Islet precursor cell (in vitro differentiated cells): ENCODE measurements around the gene TDRD5.

ENCODE experiments used
- DNase-seq: peaks from one replicate; pipeline ENCODE4 v3.0.0-alpha.2; 2018

Gene TDRD5

GRCh38 chr1:179591592-179592580 is at the start of gene TDRD5:
Gene TDRD5, plus strand, starts transcription at chr1:179591832. Its CDS starts 784 bp downstream, at chr1:179592616.
- DNase-seq = peak; percentile 63

- no peak for DNase-seq
Observed at GRCh38 chr1:179545321-179545720, 46.3 kb upstream of the TDRD5 start.

GRCh38 chr1:179547021-179547535 is 44.6 kb upstream of the TDRD5 start:
- DNase-seq = peak; percentile 65

GRCh38 chr1:179548666-179549367 is 42.8 kb upstream of the TDRD5 start:
- no peak for DNase-seq

GRCh38 chr1:179549368-179549700 is 42.3 kb upstream of the TDRD5 start:
- no peak for DNase-seq

- DNase-seq = peak; percentile 81
Observed at GRCh38 chr1:179550746-179551682, 40.6 kb upstream of the TDRD5 start.

DNA sequence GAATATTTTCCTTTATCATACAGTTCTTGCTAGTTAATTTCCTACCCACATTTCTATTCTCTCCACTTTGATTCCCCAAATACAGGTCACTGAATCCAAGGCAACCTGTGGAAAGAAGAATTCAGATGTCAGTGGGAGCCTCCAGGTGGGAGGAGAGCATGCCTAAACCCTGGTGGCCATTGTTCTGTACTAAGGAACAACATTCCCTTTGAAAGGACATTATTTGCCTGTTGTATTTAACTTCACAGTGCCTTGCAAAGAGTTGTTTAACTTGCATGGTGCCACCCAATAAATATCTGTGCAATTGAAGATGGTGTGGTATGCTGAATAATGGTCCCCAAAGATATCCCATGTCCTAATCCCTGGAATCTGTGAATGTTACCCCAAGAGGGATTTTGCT is 37.2 kb upstream of the TDRD5 start:
- no peak for DNase-seq

DNA sequence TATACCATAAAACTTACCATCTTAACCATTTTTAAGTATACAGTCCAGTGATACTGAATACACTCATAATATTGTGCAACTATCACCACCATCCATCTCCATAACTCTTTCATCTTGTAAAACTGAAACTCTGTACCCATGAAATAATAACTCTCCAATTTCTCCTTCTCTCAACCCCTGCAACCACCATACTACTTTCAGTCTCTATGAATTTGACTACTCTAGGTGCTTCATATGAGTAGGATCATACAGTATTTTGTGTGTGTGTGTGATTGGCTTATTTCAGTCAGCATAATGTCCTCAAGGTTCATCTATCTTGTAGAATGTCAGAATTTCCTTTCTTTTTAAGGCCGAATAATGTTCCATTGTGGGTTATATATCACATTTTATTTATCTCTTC is 33.6 kb upstream of the TDRD5 start:
- no peak for DNase-seq

DNA sequence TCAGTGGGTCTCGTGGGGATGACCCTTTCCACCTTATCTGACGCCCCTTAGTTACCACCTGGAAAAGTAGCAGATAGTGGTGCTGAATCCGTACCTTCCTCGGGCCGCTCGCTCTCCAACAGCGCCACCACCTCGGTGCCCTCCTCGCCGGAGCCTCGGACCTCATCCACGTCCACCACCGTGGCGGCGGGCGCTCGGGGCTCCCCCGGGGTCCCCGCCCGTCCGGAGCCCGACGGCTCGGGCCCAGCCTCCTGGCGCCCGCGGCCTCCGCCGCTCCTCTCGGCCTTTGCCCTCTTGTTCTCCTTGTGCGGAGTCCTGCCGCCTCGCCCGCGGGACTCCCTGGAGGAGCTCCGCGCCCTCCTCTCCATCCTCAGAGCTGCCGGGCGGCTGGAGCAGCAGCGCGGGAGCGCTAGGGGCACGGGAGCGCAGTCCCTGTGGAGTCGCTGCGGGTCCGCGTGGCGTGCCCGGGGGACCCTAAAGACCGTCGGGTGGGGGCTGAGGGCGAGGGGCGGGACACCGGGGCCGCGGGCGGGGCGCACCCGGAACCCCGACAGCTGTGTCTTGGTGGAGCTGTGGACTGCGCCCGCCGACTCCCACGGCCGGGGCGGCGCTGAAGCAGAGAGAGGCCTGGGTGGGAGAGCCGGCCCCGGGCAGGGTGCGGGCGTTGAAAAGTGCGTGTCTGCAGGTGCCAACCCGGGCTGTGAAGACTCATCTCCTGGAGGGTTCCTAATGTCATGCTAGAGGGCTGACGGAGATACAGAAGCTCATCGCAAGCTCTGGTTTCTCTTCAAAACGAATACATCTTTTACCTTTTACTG is 15.9 kb upstream of the TDRD5 start, which contains the start of gene NPHS2:
TSS of gene NPHS2 (minus strand) at position 452 of the 818 bp plus-strand sequence. CDS start at position 368, 84 bp downstream.
- no peak for DNase-seq

DNA sequence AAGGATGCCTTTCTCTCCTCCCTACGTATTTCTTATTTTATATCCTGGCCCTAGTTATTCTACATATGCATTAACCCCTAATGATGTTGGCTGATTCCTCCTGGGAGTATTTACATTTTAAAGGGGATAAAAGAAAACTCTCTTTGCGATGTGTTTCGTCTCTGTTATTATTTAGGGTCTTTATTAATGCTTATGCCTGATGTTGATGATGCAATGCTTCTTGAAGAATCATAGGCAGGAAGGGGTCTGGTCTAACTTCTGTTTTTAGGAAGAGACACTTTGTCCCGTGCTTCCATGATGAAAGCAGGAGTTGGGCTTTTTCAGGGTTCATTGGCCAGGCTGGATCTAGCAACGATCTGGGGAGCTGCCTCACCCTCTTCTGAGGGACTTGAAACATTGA is 15.1 kb upstream of the TDRD5 start:
- no peak for DNase-seq

GRCh38 chr1:179583771-179584320 is 7.8 kb upstream of the TDRD5 start:
- DNase-seq = no peak

DNA sequence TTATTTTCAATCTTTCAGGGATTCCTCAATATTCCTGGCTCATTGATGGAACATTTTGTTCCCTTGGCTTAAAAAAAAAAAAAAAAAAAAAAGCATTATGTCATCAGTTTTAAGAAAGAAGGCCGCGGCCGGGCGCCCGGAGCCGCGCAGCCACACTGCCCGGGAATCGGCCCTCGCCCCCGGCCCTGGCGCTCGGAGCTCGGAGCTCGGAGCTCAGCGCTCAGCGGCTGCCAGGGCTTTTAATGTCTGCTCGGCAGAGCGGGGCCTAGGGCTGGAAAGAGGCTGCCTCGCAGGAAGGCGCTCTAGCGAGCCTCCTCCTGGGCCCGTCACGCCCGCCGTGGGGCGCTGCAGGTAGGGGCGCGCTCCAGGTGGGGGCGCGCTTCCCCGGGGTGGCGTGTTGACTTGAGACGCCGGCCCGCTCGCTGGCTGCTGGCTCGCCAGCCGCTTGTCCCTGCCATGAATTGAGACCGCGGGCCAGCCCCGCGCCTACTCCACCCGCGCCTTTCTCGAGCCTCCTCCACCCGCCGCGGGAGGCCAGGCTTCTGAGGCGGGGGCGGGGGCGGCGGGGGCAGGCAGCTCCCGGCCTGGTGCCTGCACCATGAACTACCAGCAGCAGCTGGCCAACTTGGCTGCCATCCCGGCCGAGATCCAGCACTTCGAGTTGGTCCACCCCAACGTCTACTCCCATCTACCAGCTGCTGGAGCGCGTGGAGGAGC is 5.4 kb upstream of the TDRD5 start:
- peak; percentile 90 for DNase-seq

- DNase-seq = no peak
Observed at GRCh38 chr1:179587336-179587735, 4.3 kb upstream of the TDRD5 start.

- no peak for DNase-seq
Observed at GRCh38 chr1:179588425-179589024, 3.1 kb upstream of the TDRD5 start.

DNA sequence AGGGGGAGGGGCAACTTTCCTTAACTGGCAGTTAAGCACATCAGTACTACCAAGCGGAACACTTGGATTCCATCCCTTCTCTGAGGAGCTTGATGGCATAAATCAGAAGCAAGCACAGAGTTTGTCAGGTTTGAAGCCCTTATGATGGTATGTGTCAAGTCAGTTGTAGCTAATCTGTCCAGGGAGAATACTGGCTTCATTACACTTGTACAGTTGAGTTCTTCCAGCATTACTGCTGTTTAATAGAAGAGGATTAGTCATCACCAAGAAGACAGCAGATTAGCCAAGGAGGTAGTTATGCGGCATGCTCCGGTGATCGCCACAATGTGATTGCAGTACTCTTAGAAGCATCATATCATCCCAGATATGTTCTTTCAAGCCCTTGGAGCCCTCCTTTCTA is 2.1 kb upstream of the TDRD5 start:
- no peak for DNase-seq

- no peak for DNase-seq
Observed at GRCh38 chr1:179590671-179591070, 961 bp upstream of the TDRD5 start.

- DNase-seq = no peak
Observed at GRCh38 chr1:179591253-179591591, 410 bp upstream of the TDRD5 start.

GRCh38 chr1:179598631-179599030 is 7.0 kb downstream of the TDRD5 start:
- DNase-seq = no peak

- DNase-seq = no peak
Observed at GRCh38 chr1:179599623-179600249, 8.1 kb downstream of the TDRD5 start.

- DNase-seq = no peak
Observed at GRCh38 chr1:179601093-179601492, 9.5 kb downstream of the TDRD5 start.
